C4-2B (cell line): ENCODE results near the gene IST1.
"Not testable (repeated sequence)": the region's sequence is repeated elsewhere in the genome, so short reads cannot be mapped to it uniquely, and the experiment has no call there.

Source experiments
- H3K27ac ChIP-seq: fragments of 450-650 bp; 2 replicates; pipeline ENCODE4 v1.5.1; 2017
- CTCF ChIP-seq: fragments of 450-650 bp; conservative IDR thresholded peaks from 2 replicates; pipeline ENCODE4 v1.5.1; 2017; ENCODE audit warnings: mild to moderate bottlenecking
- ZFX ChIP-seq: fragments of 450-650 bp; IDR thresholded peaks from 2 replicates; pipeline ENCODE4 v1.6.1; 2017

Gene IST1

DNA sequence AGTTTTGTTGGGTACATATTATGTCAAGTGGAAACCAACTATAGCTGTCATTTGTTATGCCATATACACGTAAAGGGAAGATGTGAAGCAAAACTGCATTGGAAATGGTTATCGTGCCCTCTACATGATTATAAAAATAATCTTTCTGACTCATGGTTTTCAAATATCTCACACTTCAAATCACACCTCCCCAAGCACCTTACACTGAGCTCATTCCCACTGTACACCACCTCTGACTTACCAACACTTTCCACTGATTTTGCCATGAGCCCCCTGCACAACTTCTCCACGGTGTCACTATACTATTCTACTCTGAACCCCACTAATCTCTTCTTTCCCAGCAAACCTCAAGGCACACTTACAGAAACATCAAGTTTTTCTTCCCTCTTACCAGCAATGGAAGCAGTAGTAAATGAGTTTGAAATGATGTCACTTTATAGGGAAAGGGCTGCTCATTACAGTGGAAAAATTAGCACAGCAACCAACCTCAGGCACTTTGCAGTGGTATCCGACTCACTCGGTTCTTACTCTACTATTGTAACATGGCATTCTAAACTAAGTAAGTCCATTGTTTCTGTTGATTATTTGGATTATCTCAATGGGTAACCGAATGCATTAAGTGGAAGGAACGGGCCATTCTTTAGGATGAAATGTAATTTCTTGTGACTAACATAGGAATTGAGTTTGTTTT, 30.0 kb upstream of the IST1 start:
- no peak overlapping the region for H3K27ac ChIP-seq
- no peak for TF ChIP-seq ZFX
- no peak for TF ChIP-seq CTCF

DNA sequence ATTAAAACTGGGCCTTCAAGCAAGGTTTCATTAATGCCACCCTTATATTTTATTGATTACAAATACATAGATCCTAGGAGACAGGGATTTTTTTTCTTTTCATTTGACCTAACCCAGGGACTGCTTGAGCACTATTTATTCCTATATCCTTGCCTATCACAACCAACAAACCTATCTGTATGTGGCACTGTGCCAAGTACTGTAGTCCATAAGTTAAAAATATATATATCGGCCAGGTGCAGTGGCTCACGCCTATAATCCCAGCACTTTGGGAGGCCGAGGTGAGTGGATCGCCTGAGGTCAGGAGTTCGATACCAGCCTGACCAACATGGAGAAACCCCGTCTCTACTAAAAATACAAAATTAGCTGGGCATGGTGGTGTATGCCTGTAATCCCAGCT, 28.2 kb upstream of the IST1 start:
- H3K27ac ChIP-seq: not testable (repeated sequence)

DNA sequence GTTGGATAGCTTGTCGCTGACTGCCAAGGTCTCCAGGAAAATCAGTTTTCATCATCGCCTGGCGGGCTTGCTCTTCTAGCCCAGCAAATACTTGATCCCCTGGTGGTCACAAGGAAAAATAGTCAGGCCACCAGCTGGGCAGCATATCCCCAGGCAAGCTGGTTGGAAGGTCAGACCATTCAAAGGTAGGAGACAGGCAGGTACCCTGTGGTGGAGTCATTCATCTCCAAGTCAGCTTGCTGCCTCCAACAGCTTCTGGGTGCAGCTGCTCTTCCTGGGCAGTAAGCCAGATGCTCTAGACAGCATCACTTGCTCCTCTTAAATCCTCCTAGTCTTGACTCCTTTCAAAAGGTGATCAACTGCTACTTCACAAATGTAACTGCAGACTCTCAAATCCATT, 27.4 kb upstream of the IST1 start:
- no peak overlapping the region for H3K27ac ChIP-seq
- TF ChIP-seq CTCF: no peak
- TF ChIP-seq ZFX: no peak

- H3K27ac ChIP-seq: no peak overlapping the region
- TF ChIP-seq ZFX (no peak), CTCF (no peak)
These were observed 26.2 kb upstream of the IST1 start for GRCh38 chr16:71869089-71869488.

DNA sequence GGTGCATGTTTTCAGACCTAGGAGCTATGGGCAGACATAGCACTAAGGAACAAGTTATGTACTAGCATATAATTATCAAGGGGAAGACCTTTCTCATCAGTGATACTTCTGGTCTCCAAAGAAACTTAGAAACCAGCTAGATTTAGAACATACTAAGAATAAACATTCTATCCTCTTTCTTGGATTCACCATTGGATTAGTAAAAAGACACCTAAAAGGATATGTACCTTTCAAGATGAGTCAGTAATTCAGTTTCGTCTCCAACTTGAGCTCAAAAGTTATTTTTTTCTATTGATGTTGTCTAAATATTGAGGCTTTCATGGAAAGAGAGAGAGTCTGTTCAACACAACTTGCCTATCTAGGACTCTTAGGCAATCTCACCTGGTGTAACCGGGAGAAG, 24.5 kb upstream of the IST1 start:
- TF ChIP-seq ZFX (no peak), CTCF (no peak)
- no peak overlapping the region for H3K27ac ChIP-seq

DNA sequence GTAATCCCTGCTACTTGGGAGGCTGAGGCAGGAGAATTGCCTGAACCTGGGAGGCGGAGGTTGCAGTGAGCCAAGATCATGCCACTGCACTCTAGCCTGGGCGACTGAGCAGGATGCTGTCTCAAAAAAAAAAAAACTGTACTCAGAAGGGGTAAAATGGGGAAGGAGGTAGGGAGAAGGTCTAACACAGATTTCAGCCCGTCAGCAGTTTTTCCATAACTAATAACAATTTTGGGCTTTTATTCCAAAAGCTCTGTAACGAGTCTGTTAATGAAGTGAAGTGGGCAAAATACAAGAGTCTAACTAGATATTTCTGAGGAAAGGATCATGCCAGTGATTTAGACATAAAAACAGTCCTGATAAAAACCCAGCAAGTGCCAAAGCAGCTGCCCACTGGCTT, 22.1 kb upstream of the IST1 start:
- H3K27ac ChIP-seq: no peak overlapping the region
- TF ChIP-seq ZFX: no peak
- no peak for TF ChIP-seq CTCF

DNA sequence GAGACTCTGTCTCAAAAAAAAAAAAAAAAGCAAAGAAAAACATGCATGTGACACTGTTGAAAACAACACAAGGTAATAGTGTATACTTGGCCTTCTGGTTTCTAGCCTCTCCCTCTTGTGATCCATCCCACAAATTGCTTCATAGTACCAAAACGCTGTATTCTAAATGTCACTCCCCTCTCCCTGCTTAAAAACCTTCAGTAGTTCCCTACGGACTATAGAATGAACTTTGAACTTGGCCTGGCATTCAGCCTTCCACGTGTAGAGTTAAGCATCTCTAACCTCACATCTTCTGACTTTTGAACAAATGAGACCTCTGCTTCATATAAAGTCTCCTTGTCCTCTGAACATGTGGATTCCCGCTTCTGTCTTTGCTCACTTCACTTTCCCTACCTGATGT, 16.4 kb upstream of the IST1 start:
- no peak for TF ChIP-seq ZFX
- no peak overlapping the region for H3K27ac ChIP-seq

GRCh38 chr16:71880176-71880575, 15.2 kb upstream of the IST1 start:
- no peak overlapping the region for H3K27ac ChIP-seq
- TF ChIP-seq CTCF: no peak
- no peak for TF ChIP-seq ZFX
